Pancreas (tissue), 10 donors: Measurements from ENCODE around the gene MMP23B. TPM values are rescaled to one million over a fixed set of nuclear protein-coding genes. Genes with fewer than 3 reads are reported as not detected.
A peak's percentile ranks its signal among the peaks of the same experiment; 100 is the strongest.
"Not testable (repeated sequence)": the region's sequence is repeated elsewhere in the genome, so short reads cannot be mapped to it uniquely, and the experiment has no call there.

Source experiments
- ATAC-seq, 4 donors: fragments of 200-7000 bp; cut with Tn5 transposase; one replicate each; pipeline versions ENCODE4 v1.8.0 to v1.9.1; 2020; ENCODE audit warnings: mild to moderate bottlenecking in 4 of 4, moderate library complexity in 4 of 4
- DNase-seq, 6 donors: peaks; one replicate each; pipeline ENCODE4 v3.0.0-alpha.2; 2020
- FAIRE-seq: peaks from 2 replicates; lab custom pipeline; 2012; peaks lifted over from hg19 to GRCh38; lab: Jason Lieb, UNC
- H3K27ac ChIP-seq, 4 donors: fragments of 200-600 bp; sonication (generic); 1 replicate in 3 of 4; 2 replicates in 1 of 4; pipeline versions ENCODE4 v1.5.0 to v1.8.0; 2020
- H3K27me3 ChIP-seq, 4 donors: fragments of 200-600 bp; one replicate each; pipeline ENCODE4 v1.8.0; 2021
- H3K36me3 ChIP-seq, 3 donors: fragments of 200-600 bp; sonication (generic) in 1 of 3; one replicate each; pipeline versions ENCODE4 v1.5.0 to v1.8.0; 2020 to 2021
- H3K4me1 ChIP-seq, 3 donors: fragments of 200-600 bp; one replicate each; pipeline ENCODE4 v1.8.0; 2021
- H3K4me3 ChIP-seq, 4 donors: fragments of 200-600 bp; sonication (generic) in 2 of 4; one replicate each; pipeline versions ENCODE4 v1.5.0 to v1.8.0; 2020 to 2021
- H3K9me3 ChIP-seq, 4 donors: fragments of 200-600 bp; one replicate each; pipeline ENCODE4 v1.8.0; 2021
- CTCF ChIP-seq, 4 donors: fragments of 200-600 bp; sonication (generic) in 3 of 4; IDR thresholded peaks; one replicate each; pipeline versions ENCODE4 v1.5.0 to v1.8.0; 2021; ENCODE audit warnings: antibody characterized with exemption in 4 of 4
- WGBS, 2 donors: extraction: QIAGEN DNeasy Blood & Tissue Kit; methylation state at CpG; one replicate each; pipeline ENCODE4 v1.1.7; 2013; 5-methylcytosine and 5-hydroxymethylcytosine counted together
- intact Hi-C, 3 donors: fragments of 100-400 bp; cut with DNase I; formaldehyde crosslinking; loops; one replicate each; pipeline versions ENCODE4 v1.11.1 to v1.14.2; 2022
- polyA plus RNA-seq, 2 donors: library from polyadenylated mRNA; stranded (reverse); fragments of 200-250 nt; gene quantifications; one replicate each; pipeline ENCODE4 v1.2.3, GENCODE V29; 2013
- total RNA-seq, 6 donors: library from RNA; stranded (reverse); fragmentation: NEBNext Ultra II Directional in 4 of 6; extraction: Animal tissue kit (Norgen Biotek cat#: 25700) in 4 of 6; gene quantifications; one replicate each; pipeline versions ENCODE4 v1.2.1 to v1.2.4, GENCODE V29; 2021 to 2023
- donor health status: healthy with polysubstance abuse.
- donor health status: DM: no; HTN: no; CAD: no; lungs with moderate emphysema.
- donor health status: DM: no; HTN: no; CAD: no.
- donor health status: control.
- donor health status: control.
- donor health status: Bipolar disorder and iron deficiency.
- donor health status: DM: yes; HTN: yes; CAD: no.
- donor health status: DM: no; HTN: no; CAD: no.
- donor health status: DM: no; HTN: no; CAD: no.
- donor health status: DM: yes; HTN: yes; CAD: no.

The MMP23B gene
- total and polyA plus RNA-seq, 8 donors, result 0.46 to 12.3 (median 1.6) TPM

DNA sequence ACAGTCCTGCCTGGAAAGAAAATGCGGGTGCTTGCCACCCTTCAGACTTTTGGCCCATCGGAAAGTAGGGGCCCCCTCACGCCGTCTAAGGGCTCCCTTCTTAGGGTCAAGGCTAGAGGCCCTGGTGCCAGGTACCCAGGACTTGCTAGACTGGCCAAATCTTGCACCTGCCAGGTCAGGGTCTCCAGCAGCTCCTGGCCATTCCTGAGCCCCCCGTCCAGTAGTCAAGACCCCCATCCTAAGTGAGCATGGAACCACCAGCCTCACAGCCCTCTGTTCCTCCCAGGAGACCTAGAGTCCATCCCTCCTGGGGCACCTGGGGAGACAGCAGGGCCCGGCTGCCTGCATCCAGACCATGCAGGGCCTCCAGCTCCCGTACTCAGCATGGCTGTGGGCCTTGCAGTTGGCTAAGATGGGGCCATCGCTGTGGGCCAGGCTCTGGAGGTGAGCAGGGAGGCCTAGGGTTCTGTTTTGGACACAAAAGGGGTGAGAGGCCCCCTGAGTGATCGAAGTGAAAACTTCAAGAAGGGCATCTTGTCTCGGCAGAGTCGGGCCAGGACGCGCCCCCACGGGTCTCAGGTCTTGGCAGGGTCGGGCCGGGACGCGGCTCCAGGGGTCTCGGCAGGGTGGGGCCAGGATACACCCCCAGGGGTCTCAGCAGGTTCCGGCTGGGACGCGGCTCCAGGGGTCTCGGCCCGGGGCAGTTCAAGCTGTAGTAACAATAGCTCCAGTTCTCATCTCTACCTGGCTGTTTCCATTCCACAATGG, 38.0 kb upstream of the MMP23B start:
- Histone ChIP-seq H3K27ac (no peak overlapping the region), H3K9me3 (no peaks in the 10 kb centered on the region), H3K27me3 (no peaks in the 10 kb centered on the region), H3K36me3 (no peaks in the 10 kb centered on the region), H3K4me1 (peaks cover 0 to 6% (median 4%) of the 10 kb centered on the region in 3 donors), H3K4me3 (no peak overlapping the region)
- WGBS, 2 donors, result 64 to 73% methylated on average over 23 to 24 of the region's 24 CpGs
- FAIRE-seq, result no peak
- no peak for ATAC-seq
- no peak for TF ChIP-seq CTCF (IDR thresholded peaks at IDR 0.05)
- intact Hi-C loops, result no loop called here
- no peak for DNase-seq

- ATAC-seq (no peak), DNase-seq (no peak), FAIRE-seq (no peak)
- Histone ChIP-seq H3K27ac (no peak overlapping the region), H3K4me1 (peaks cover 0 to 6% (median 4%) of the 10 kb centered on the region in 3 donors), H3K36me3 (no peaks in the 10 kb centered on the region), H3K27me3 (no peaks in the 10 kb centered on the region), H3K9me3 (no peaks in the 10 kb centered on the region), H3K4me3 (no peak overlapping the region)
- no peak for TF ChIP-seq CTCF (IDR thresholded peaks at IDR 0.05)
- intact Hi-C loops, result no loop called here
- 45 to 54% methylated on average over 10 of the region's 10 CpGs for WGBS, 2 donors
Observed at GRCh38 chr1:1594602-1595260, 37.2 kb upstream of the MMP23B start.

DNA sequence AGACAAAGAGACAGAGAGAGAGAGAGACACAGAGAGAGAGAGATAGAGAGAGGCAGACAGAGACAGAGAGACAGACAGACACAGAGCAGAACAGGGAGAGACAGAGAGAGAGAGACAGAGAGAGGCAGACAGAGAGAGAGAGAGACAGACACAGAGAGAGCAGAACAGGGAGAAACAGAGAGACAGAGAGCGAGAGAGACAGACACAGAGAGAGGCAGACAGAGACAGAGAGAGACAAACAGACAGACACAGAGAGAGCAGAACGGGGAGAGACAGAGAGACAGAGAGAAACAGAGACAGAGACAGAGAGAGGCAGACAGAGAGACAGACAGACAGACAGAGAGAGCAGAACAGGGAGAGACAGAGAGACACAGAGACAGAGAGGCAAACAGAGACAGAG, 36.6 kb upstream of the MMP23B start:
- H3K9me3 ChIP-seq, intact Hi-C loops, H3K36me3 ChIP-seq, DNase-seq, H3K27me3 ChIP-seq, H3K27ac ChIP-seq, H3K4me3 ChIP-seq, H3K4me1 ChIP-seq, FAIRE-seq, ATAC-seq: not testable (repeated sequence)
- 71 to 80% methylated on average over 2 of the region's 2 CpGs for WGBS, 2 donors

- no peak for FAIRE-seq
- TF ChIP-seq CTCF (IDR thresholded peaks at IDR 0.05), result no peak
- Histone ChIP-seq H3K4me3 (no peak overlapping the region), H3K36me3 (no peaks in the 10 kb centered on the region), H3K27me3 (no peaks in the 10 kb centered on the region), H3K4me1 (peaks cover 0 to 6% (median 4%) of the 10 kb centered on the region in 3 donors), H3K9me3 (no peaks in the 10 kb centered on the region), H3K27ac (no peak overlapping the region)
- no peak for DNase-seq
- ATAC-seq, result no peak
- intact Hi-C loops, result no loop called here
- WGBS, 2 donors, result 52 to 57% methylated on average over 11 to 12 of the region's 12 CpGs
Observed at GRCh38 chr1:1596493-1597274, 35.3 kb upstream of the MMP23B start.

DNA sequence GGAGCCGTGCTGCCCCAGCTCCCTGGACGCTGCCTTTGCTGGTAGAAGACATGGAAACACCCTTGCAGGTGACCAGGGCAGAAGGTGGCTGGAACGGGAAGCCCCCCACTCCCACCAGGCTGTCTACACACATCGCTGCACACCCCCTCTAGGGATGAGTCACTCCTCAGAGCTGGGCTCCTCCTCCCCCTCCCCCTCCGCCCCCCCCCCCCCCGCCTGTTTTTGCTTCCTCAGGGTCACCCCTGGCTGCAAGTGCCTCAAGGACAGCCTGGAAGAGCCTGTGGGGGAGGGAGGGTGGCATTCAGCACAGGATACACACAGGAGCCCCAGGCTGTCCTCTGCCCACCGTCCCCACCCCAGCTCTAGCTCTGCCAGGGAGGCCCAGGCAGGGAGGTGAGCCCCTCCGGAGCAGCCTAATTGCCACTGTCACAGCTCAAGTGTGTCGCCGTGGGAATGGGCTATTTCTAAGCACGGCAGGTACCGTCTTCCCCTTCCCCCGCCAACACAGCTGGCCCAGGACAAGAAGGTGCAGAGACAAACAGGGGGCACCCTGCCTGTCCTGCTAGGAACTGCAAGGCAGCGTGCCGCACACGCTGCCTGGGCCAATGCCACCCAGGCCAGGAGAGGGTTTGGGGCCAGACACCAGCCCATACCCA, 34.6 kb upstream of the MMP23B start:
- ATAC-seq (peak; percentile 31 to 69 (median 63)), FAIRE-seq (no peak), DNase-seq (peak in 1 of 6 donors; percentile 59)
- no peaks in the 10 kb centered on the region for H3K27me3 ChIP-seq
- no peak overlapping the region for H3K27ac ChIP-seq
- intact Hi-C loops, result no loop called here
- no peak overlapping the region for H3K4me3 ChIP-seq
- no peaks in the 10 kb centered on the region for H3K9me3 ChIP-seq
- no peaks in the 10 kb centered on the region for H3K36me3 ChIP-seq
- peak in 1 of 4 donors; percentile 23 for TF ChIP-seq CTCF (IDR thresholded peaks at IDR 0.05)
- H3K4me1 ChIP-seq, result peaks cover 0 to 6% (median 4%) of the 10 kb centered on the region in 3 donors
- WGBS, 2 donors, result 17 to 23% methylated on average over 13 to 14 of the region's 16 CpGs
